CD4-positive, alpha-beta T cell (primary cell): ENCODE results near the gene ACSF2. TPM values are rescaled to one million over a fixed set of nuclear protein-coding genes. Genes with fewer than 3 reads are reported as not detected.

Experiments used
- ATAC-seq: fragments of 200-7000 bp; cut with Tn5 transposase; one replicate; pipeline ENCODE4 v1.10.0; 2022; ENCODE audit warnings: mild to moderate bottlenecking; ENCODE audit not compliant: poor library complexity
- CTCF ChIA-PET: fragments of 350-600 bp; sonication (Branson Sonifier 250); formaldehyde crosslinking; loops from one replicate; lab custom pipeline; 2021; ENCODE audit warnings: antibody characterized with exemption, inconsistent platforms; lab: Charles Lee
- POLR2A ChIA-PET: fragments of 350-600 bp; sonication (Branson Sonifier 250); formaldehyde crosslinking; loops from one replicate; lab custom pipeline; 2021; ENCODE audit warnings: antibody characterized with exemption, inconsistent platforms; lab: Charles Lee
- DNase-seq, 14 experiments: peaks; one replicate each; pipeline ENCODE4 v3.0.0-alpha.2; 2013 to 2020; ENCODE audit warnings: mixed read lengths in 2 of 14
- H3K27ac ChIP-seq, 2 donors: one replicate each; pipeline versions ENCODE4 v1.5.1 to v1.7.0; 2013; ENCODE audit warnings: low read length in 2 of 2, low read depth in 1 of 2, mild to moderate bottlenecking in 1 of 2
- H3K27me3 ChIP-seq, 2 experiments: 1 replicate in 1 of 2; 2 replicates in 1 of 2; pipeline versions ENCODE4 v1.6.1 to v1.7.0; 2013; ENCODE audit warnings: low read length in 2 of 2, control low read depth in 1 of 2, mild to moderate bottlenecking in 1 of 2, moderate library complexity in 1 of 2; ENCODE audit not compliant: insufficient read depth in 2 of 2, control insufficient read depth in 1 of 2
- H3K36me3 ChIP-seq: one replicate; pipeline ENCODE4 v1.6.1; 2013; ENCODE audit warnings: low read length, control low read depth; ENCODE audit not compliant: insufficient read depth
- H3K4me1 ChIP-seq: one replicate; pipeline ENCODE4 v1.6.1; 2013; ENCODE audit warnings: low read length, control low read depth; ENCODE audit not compliant: insufficient read depth
- H3K4me3 ChIP-seq: one replicate; pipeline ENCODE4 v1.5.1; 2013; ENCODE audit warnings: mild to moderate bottlenecking, low read length, moderate library complexity
- H3K9me3 ChIP-seq, 2 experiments: 1 replicate in 1 of 2; 2 replicates in 1 of 2; pipeline versions ENCODE4 v1.6.1 to v1.7.0; 2013; ENCODE audit warnings: low read length in 2 of 2, mild to moderate bottlenecking in 2 of 2, control low read depth in 1 of 2, moderate library complexity in 1 of 2; ENCODE audit not compliant: control insufficient read depth in 1 of 2, insufficient read depth in 1 of 2
- H3K27ac Mint-ChIP-seq: one replicate; pipeline ENCODE4 v1.8.0; 2020; ENCODE audit warnings: mixed read lengths
- H3K27me3 Mint-ChIP-seq: one replicate; pipeline ENCODE4 v1.8.0; 2021; ENCODE audit warnings: mixed read lengths
- H3K36me3 Mint-ChIP-seq: one replicate; pipeline ENCODE4 v1.8.0; 2021; ENCODE audit warnings: low read depth, mixed read lengths
- H3K4me1 Mint-ChIP-seq: one replicate; pipeline ENCODE4 v1.8.0; 2021; ENCODE audit warnings: low read depth, mixed read lengths
- H3K4me3 Mint-ChIP-seq: one replicate; pipeline ENCODE4 v1.8.0; 2020; ENCODE audit warnings: mild to moderate bottlenecking, mixed read lengths
- H3K9me3 Mint-ChIP-seq: one replicate; pipeline ENCODE4 v1.8.0; 2020; ENCODE audit warnings: mixed read lengths
- CTCF ChIP-seq: fragments of 200-600 bp; IDR thresholded peaks from one replicate; pipeline ENCODE4 v1.8.0; 2022; ENCODE audit warnings: antibody characterized with exemption, mild to moderate bottlenecking
- intact Hi-C, 2 experiments: fragments of 100-400 bp; cut with DNase I in 1 of 2; cut with micrococcal nuclease in 1 of 2; formaldehyde crosslinking; loops; one replicate each; pipeline versions ENCODE4 v1.15.1 to v1.9.0; 2023 to 2025; cut with DNase I, micrococcal nuclease
- total RNA-seq, 174 experiments: library from RNA in 2 of 174; stranded (reverse) in 2 of 174; gene quantifications; one replicate each; pipeline ENCODE4 v1.2.3 and lab custom pipeline; 2021 to 2026

The ACSF2 gene
- total RNA-seq, 2 experiments from 2014 or later = 11.9 to 13.9 TPM

DNA sequence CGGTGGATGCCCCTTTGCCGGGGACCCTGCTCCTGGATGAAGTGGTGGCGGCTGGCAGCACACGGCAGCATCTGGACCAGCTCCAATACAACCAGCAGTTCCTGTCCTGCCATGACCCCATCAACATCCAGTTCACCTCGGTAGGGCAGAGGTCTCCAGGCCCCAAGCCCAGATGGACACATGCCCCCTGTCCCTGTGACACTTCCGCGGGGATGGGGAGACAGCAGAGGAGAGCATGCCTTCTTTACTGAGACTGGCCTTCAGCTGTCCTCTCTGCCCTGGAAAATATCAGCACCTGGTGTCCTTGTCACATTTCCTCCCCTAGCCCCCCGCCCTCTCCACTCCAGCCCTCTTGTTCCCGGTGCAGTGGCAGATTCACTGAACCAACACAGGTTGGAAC, 36.4 kb downstream of the ACSF2 start:
- H3K36me3 ChIP-seq = no peaks in the 10 kb centered on the region
- Mint-ChIP-seq H3K4me1 (peaks cover under 1% of the 10 kb centered on the region), H3K4me3 (no peak overlapping the region), H3K9me3 (no peaks in the 10 kb centered on the region), H3K27me3 (peaks cover 14% of the 10 kb centered on the region), H3K27ac (no peak overlapping the region), H3K36me3 (no peaks in the 10 kb centered on the region)
- H3K27me3 ChIP-seq = peaks cover 1 to 4% of the 10 kb centered on the region in 2 experiments
- H3K4me3 ChIP-seq = no peak overlapping the region
- intact Hi-C loops = no loop called here
- TF ChIP-seq CTCF = no peak
- POLR2A ChIA-PET = no interaction called here
- H3K27ac ChIP-seq = no peak overlapping the region
- peaks cover 9% of the 10 kb centered on the region for H3K4me1 ChIP-seq
- ATAC-seq (no peak), DNase-seq (no peak)
- CTCF ChIA-PET = no interaction called here
- H3K9me3 ChIP-seq = no peaks in the 10 kb centered on the region

- H3K27me3 Mint-ChIP-seq = peaks cover 25% of the 10 kb centered on the region
- Histone ChIP-seq H3K27ac (no peak overlapping the region), H3K4me3 (no peak overlapping the region), H3K27me3 (peaks cover 12 to 17% of the 10 kb centered on the region in 2 experiments), H3K4me1 (peaks cover 20% of the 10 kb centered on the region), H3K9me3 (peaks cover 0 to 13% of the 10 kb centered on the region in 2 experiments), H3K36me3 (no peaks in the 10 kb centered on the region)
- H3K4me3 Mint-ChIP-seq = no peak overlapping the region
- ChIA-PET CTCF (interaction anchor here (1.4 kb wide), 1 partner anchor 15 kb away, joined by 3 read pairs; no protein-coding TSS in a partner anchor), POLR2A (no interaction called here)
- peaks cover 9% of the 10 kb centered on the region for H3K4me1 Mint-ChIP-seq
- no peaks in the 10 kb centered on the region for H3K36me3 Mint-ChIP-seq
- no peak for TF ChIP-seq CTCF
- no peaks in the 10 kb centered on the region for H3K9me3 Mint-ChIP-seq
- intact Hi-C loops = no loop called here
- DNase-seq = no peak
- no peak overlapping the region for H3K27ac Mint-ChIP-seq
- no peak for ATAC-seq
Measured at GRCh38 chr17:50464121-50464520, 38.1 kb downstream of the ACSF2 start.

GRCh38 chr17:50464736-50465135, 38.7 kb downstream of the ACSF2 start:
- Mint-ChIP-seq H3K9me3 (no peaks in the 10 kb centered on the region), H3K36me3 (no peaks in the 10 kb centered on the region), H3K27ac (no peak overlapping the region), H3K4me3 (no peak overlapping the region), H3K4me1 (peaks cover 9% of the 10 kb centered on the region), H3K27me3 (peaks cover 25% of the 10 kb centered on the region)
- no peaks in the 10 kb centered on the region for H3K36me3 ChIP-seq
- POLR2A ChIA-PET = no interaction called here
- CTCF ChIA-PET = interaction anchor here (1.4 kb wide), 1 partner anchor 15 kb away, joined by 3 read pairs; no protein-coding TSS in a partner anchor
- no peak for DNase-seq
- H3K4me3 ChIP-seq = no peak overlapping the region
- H3K27me3 ChIP-seq = peaks cover 18 to 23% of the 10 kb centered on the region in 2 experiments
- no peak for ATAC-seq
- H3K27ac ChIP-seq = no peak overlapping the region
- H3K4me1 ChIP-seq = peaks cover 26% of the 10 kb centered on the region
- peaks cover 0 to 17% of the 10 kb centered on the region in 2 experiments for H3K9me3 ChIP-seq
- intact Hi-C loops = no loop called here
- no peak for TF ChIP-seq CTCF
